Limb (tissue), 2 donors: ENCODE data around the gene MAST4.

Source experiments
- DNase-seq, 2 donors: peaks; one replicate each; pipeline ENCODE4 v3.0.0-alpha.2; 2016; ENCODE audit errors: extremely low spot score in 2 of 2

Gene MAST4

GRCh38 chr5:66958201-66958979 lies 362.2 kb downstream of the MAST4 start:
- peak in 1 of 2 donors; percentile 13 for DNase-seq

DNA sequence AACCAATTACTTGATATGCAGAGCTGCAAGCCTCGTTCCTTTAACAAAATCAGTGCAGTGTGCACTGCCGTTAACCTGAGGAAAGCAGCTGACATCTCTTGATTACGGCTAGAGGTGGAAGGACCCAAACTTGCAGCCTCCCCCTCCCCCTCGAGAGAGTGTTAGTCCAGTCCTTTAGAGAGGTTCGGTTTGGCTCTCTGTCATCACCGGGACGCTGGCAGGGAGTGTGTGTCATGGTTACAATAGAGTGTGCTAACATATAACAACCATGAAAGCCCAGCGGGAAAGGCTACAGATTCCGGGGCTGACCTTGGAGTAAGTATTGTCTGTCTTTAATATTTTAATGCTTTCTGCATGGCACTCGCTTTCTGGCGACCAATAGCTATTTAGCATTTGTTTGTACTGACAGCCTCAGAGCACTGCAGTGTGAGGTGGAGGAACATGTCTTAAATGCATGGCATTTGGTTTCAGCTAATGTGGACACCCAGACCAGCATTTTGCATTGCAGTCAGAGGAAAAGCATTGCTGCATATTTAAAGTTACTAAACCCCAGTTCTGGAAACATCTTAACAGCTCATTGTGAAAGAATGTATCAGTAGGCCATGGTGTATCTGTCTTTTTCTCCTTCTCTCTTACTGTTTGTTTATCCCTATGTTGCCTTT lies 362.9 kb downstream of the MAST4 start:
- DNase-seq = peak; percentile 8 to 50

GRCh38 chr5:66959653-66960052 lies 363.5 kb downstream of the MAST4 start:
- DNase-seq = no peak

GRCh38 chr5:66960369-66961137 lies 364.4 kb downstream of the MAST4 start:
- no peak for DNase-seq

DNA sequence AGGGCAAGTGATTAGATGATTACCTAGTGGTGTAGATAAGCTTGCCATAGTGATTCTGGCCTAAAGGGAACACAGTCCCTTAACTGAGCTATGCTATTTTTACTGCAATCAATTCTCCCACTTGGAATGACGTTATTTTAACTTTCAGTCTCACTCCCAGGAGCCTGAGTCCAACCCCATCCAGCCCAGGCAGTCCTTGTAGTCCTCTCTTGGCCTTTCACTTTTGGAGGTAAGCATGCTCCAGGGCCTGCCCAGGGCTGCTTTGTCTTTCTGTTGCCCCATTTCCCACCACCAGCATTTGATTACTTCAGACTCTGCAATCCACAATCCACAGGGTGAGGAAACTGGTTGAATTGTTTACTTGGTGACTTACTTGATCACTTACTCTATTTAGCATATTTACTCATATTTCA lies 367.4 kb downstream of the MAST4 start:
- DNase-seq = no peak

DNA sequence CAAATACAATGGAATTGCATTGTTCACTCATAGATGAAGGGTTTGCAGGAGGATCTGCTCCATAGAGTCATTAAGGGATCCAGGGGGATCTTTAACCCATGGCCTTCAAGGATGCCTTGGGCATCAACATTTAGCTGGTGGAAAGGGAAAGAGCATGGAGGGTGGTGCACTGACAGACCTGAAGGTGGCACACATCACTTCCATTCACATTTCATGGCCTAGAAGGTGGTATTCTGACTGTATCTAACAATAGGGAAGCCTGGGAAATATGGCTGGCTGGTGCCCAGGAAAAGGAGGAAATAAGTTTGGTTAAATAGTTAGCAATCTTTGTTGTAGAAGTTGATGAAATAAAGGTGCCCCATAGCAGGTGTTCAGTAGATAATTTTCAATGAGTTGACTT lies 370.2 kb downstream of the MAST4 start:
- no peak for DNase-seq

DNA sequence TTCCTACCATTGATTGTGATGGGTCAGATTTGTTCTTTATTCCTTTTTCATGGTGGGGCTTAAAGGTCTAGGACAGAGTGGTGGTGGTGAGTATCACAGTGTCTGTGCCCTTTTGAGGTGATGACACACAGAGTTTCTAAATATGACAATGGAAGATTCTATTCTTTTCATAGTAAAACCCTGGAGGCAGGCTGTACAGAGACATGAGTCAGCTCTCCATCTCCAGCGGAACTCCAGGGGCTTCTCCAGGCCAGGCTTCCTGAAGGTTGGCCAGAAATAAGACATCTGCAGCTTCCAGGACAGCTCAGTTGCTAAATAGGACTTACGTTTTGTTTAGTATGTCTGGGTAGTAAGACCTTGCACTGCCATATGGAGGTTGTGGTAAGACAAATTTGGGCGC lies 370.9 kb downstream of the MAST4 start:
- no peak for DNase-seq

- no peak for DNase-seq
Observed at GRCh38 chr5:66967826-66968262, 371.7 kb downstream of the MAST4 start.

- DNase-seq = no peak
Observed at GRCh38 chr5:66969484-66969883, 373.3 kb downstream of the MAST4 start.

- no peak for DNase-seq
Observed at GRCh38 chr5:66969963-66970362, 373.8 kb downstream of the MAST4 start.

- DNase-seq = no peak
Observed at GRCh38 chr5:66972004-66972403, 375.8 kb downstream of the MAST4 start.

DNA sequence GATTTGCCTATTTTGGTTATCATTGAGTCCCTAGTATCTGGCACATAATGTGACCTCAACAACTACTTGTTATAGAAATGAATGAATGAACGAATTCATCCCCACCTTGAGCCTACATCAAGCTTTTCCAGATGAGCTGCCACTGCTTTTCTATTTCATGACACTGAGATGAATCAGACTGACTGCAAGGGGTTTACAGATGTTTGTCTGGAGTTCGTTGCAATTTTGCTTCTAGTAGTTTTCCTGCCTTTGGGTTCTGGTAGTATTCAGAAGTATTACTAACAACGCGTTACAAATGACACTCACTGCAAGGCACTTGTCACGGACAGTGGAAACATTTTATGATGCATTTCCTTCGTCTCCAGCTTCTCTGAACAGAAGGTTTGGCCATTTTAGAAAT lies 378.1 kb downstream of the MAST4 start:
- no peak for DNase-seq

DNA sequence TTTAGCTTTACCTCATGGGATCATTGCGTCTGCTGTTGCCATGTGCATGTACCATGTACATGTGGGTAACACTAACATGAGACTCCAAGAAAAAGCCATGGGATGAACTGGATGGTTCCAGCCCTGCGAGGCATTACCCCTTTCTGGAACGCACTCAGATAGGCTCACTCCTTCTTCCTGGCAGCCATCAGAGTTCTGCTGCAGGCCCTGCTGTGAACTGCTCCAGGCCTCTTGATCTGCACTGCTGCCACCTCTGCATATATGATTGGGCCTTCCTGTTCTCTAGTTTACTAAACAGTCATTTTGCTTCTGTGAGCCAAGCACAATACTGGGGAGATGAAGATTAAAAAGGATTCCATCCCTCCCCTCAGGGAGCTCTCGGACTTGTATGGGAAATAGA lies 379.9 kb downstream of the MAST4 start:
- DNase-seq = no peak

GRCh38 chr5:66979738-66980137 lies 383.5 kb downstream of the MAST4 start:
- DNase-seq = no peak

DNA sequence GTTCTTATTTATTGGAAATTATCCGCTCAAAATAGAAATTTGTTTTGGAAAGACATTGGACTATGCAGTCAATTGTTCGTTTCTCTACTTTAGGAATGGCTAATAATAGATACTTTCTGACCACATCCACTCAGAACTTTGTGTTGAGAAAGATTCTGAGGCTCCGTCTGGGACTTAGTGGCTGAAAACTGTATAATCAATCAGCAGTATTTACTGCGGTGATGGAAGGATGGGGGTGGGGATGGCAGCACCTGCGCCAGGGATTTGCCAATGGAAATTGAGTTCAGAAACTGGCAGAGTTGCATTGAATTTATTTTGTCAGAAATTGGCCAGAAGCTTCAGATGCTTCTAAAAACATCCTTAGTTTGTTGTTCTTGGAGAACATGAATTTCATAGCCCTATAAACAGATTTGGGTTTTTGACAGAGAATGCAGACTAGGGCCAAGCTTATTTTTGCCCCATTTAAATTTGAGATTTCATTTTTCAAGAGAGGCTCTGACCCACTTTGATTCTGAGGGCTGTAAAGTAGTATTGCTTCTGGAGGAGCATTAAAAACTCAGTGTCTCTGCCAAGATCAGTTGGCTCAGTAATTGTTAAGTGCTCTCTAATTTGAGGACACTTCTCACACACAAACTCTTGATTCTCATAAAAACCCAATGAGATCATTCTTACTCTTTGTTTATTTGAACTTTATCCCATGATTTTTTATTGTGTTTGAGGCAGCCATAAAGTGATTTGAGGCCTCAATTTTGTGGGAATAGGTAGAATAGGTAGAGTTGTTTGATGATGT lies 385.3 kb downstream of the MAST4 start:
- no peak for DNase-seq

DNA sequence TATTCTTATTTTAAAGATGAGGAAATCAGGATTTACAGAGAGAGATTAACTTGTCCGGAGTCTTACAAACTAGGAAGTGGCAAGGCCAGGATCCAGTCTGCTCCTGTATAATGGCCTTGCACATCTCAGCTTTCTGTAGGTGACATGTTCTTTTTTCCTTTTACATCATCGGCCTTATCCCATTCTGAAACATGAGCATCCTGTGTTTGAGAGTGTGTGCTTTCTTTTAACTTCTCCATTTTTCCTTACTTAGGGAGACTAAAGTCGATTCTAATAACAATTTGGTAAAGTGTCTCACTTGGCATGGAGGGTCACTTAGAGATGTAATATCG lies 385.8 kb downstream of the MAST4 start:
- no peak for DNase-seq

- no peak for DNase-seq
Observed at GRCh38 chr5:66982470-66982869, 386.3 kb downstream of the MAST4 start.

GRCh38 chr5:66985417-66985816 lies 389.2 kb downstream of the MAST4 start:
- no peak for DNase-seq

DNA sequence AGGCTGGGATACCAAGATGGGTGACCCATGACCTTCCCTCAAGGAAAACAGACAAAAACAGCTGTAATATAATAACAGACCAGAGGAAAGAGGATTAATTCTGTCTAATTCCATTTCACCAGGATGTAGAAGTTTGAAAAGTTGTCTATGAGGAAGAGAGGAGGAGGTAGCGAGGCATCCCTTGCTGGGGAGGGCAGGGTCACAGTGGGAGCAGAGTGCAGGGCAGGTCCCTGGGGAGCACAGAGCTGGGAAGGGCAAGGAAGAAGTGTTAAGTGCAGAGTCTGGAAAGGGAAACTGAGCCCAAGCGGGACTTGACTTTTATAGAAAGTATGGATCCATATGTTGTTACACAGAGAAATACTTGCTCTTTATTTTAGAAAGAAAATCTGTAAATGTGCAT lies 389.8 kb downstream of the MAST4 start:
- DNase-seq = no peak

DNA sequence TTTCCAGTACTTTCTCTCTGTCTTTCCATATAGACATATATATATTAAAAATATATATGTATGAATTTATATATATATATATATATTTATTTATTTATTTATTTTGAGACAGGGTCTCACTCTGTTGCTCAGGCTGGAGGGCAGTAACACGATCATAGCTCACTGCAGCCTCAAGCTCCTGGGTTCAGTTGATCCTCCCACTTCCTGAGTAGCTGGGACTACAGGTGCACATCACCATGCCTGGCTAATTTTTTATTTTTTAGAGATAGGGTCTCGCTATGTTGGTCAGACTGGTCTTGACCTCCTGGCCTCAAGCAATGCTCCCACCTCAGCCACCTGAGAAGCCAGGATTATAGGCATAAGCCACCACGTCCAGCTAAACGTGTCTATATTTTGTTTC lies 390.3 kb downstream of the MAST4 start:
- no peak for DNase-seq

DNA sequence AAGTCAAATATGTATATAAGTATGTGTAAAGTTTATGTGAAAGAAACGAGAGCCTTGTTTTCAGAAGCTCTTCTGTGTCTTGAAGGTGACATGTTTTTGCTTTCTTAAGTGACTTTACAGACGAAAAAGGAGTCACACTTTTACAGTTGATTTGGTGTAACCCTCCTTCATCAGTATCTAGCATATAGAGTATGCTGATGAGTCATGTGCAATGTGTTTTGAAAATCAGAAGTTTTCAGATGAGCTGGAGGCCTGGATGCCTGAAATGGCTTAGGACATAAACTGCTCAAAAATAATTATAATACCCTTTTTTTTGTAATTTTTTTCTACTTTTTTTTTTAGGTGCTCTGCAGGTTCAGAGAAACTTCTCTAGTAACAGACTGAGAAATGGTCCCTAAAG lies 390.9 kb downstream of the MAST4 start:
- DNase-seq = no peak

- no peak for DNase-seq
Observed at GRCh38 chr5:66987540-66987939, 391.3 kb downstream of the MAST4 start.
